Head of caudate nucleus (tissue), 42 donors: Measurements from ENCODE around the gene TSPYL4.
"Not testable (repeated sequence)": the region's sequence is repeated elsewhere in the genome, so short reads cannot be mapped to it uniquely, and the experiment has no call there.

ENCODE experiments used
- DNase-seq, 42 donors: peaks; one replicate each; pipeline versions ENCODE4 v3.0.0 to v3.0.0-alpha.2; 2020 to 2021; ENCODE audit warnings: mixed read lengths in 7 of 42
- intact Hi-C: fragments of 100-400 bp; cut with DNase I; formaldehyde crosslinking; loops from one replicate; pipeline ENCODE4 v1.15.0; 2022

Gene TSPYL4

DNA sequence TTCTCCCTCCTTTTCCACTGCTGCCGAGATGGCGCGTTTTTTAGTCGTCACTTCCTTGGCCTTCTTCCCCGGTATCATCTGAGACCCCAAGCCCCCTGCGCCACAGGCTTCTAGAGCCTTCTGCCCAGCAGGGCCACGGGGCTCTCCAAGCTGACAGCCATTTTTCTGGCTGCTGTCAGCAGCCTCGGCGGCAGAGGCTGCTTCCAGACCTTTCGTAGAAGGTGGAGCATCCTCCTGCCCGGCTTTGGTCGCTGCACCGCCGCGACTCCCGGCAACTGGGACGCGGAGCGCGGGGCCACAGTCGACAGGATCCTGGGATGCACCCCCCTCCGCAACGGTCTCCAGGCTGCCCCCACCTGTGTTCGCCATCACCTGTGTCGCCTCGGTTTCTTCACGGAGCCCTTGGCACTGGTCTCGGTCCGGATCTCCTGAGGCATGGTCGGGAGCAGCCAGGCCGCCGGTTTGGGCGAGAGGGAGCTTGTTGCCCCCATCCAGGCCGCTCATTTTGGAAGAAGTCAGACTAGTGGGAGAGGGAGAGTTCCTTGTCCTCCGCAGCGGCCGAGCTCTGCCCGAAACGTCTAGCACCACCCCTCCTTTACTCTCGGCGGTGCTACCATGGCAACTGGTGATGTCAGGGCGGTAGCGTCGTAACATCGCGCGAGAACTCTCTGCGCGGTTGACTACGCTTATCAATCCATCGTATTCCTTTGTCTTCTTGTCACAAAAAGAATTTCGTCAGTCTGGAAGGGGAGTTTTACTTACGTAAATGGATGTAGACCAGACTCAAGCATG lies at the start of gene TSPYL4:
Gene TSPYL4 (minus strand): TSS at position 571 of the 792 bp plus-strand sequence. CDS start 67 bp downstream, at position 504.
- intact Hi-C loops: no loop called here

DNA sequence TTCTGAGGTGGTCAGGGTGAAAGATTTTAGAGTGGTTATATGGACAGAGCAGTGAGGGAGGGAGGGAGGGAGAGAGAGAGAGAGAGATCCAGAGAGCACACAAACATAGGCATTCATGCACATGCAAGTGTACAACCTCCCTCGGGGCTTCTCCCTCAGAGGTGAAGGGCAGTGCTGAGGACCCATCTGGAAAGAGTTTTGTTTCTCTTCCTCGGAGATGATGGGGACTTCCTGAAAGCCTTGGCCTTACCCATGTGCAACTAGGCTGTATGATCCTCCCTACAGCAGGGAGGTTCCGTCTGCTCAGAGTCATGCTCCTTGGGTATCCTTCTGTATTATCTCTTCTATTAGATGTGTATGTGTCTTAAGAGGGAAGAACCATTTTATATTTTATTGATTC lies 47.2 kb upstream of the TSPYL4 start:
- intact Hi-C loops: no loop called here

More for the DNA sequence above, at the start of gene TSPYL4:
- DNase-seq: peak; percentile 89 to 98 (median 95)

DNA sequence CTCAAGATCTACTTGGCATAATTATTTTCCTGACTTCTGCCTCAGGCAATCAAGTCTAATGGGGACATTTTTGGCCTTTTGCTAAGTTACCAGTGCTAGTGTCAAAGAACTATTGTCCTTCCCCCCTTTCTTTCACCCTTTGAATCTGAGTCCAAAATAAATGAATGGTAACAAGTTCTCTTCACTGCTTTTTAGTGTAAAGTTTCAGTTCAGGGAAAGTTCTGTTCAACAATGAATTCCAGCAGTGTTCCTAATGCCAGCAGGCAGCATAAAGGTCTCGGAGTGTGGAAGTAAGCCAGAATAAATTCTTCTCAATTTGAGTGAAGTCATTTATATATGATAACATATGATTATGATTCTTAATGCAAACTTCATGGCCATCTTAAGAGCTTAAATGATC lies 46.7 kb upstream of the TSPYL4 start:
- intact Hi-C loops: no loop called here
- no peak for DNase-seq

More for the DNA sequence above, 47.2 kb upstream of the TSPYL4 start:
- no peak for DNase-seq

DNA sequence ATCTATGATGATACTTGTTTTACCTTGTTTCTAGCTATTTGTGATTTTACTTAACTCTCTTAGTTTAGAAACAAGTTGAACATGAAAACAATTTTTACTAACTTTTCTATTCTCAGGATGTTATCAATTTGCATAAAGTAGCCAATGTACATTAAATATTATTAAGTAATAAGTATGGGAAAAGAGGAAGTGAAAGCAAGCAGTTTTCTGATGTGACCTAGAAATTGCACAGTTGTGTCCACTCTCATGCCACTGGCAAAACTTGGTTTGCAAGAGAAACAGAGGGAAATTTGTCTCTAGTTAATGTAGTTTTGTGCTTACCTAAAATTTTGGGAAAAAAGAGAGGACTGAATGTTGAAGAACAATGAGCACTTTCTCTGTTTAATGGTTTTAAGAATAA lies 45.1 kb upstream of the TSPYL4 start:
- no peak for DNase-seq
- intact Hi-C loops: no loop called here

DNA sequence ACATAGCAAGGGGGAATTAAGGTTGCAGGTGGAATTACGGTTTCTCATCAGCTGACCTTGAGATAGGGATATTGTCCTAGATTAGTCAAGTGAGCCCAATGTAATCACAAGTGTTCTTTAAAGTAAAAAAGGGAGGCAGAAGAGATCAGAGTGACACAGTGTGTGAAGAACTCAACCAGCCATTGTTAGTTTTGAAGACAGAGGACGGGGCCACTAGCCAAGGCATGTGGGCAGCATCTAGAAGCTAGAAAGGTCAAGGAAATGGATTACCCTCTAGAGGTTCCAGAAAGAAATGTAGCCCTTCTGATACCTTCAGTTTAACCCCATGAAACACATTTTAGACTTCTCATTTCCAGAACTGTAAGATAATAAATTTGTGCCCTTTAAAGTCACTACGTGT lies 44.4 kb upstream of the TSPYL4 start:
- intact Hi-C loops: no loop called here
- DNase-seq: no peak

DNA sequence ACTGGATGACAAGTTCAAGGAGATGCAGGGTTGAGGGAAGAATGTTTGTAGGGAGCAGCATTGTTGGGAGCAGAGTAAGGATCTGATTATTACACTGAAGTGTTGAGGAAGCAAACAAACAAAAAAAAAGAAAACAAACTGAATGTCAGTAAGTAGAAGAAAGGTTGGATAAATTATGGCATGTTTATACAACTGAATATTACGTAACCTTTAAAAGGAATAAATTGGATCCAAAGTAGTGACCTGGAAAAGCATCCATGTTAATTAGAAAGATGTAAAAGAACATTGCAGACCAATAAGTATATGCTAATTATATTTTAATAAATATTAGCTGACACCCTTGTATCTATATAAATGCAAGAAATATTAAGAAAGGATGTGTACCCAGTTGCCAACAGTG lies 38.7 kb upstream of the TSPYL4 start:
- intact Hi-C loops: no loop called here

DNA sequence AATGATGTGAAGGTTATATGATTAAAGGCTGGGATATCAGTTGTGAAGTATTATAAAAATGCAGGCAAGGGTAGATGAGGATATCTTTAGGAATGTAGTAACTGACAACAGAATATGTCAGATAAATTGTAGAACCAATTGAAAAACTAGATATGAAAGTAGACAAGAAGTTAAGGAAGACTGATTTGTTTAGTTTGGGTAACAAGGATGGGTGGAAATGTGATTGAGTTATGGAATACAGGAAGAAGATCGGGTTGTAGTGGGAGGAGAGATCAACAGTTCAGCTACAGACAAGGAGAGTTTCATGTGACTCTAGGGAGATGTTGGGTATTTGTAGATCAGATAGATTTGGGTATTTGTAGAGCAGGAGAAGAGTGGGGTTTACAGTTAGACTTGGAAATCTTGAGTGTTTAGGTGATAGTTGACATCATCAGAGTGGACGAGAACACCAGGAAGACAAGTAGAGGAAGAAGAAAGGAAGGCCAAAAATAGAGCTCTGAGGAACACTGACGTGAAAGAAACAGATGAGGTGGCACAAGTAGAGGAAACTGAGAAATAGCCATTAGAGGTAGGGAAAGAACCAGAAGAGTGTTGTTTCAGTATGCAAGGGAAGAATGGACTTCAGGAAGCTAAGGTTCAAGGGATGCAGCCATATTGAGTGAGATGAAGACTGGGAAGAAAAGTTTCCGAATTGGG lies 38.0 kb upstream of the TSPYL4 start:
- intact Hi-C loops: no loop called here
- no peak for DNase-seq

More for the DNA sequence above, 38.7 kb upstream of the TSPYL4 start:
- no peak for DNase-seq

DNA sequence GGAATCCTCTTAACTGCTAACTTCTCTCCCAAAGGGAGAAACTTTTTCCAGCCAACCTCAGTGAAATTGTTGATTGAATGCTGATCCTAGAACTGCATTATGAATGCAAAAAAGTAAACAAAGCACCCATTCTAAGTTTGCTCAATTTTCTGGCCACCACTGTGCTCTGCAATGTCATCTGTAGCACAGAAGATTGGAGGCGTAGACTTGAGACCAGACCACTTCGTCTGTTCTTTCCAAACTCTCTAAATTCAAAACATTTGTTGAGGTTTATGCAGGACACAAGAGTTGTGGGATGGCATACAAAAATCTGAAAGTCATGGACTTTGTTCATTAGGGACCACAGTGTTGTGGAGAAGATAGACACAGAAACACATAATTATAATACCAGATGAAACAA lies 36.9 kb upstream of the TSPYL4 start:
- no peak for DNase-seq
- intact Hi-C loops: no loop called here

DNA sequence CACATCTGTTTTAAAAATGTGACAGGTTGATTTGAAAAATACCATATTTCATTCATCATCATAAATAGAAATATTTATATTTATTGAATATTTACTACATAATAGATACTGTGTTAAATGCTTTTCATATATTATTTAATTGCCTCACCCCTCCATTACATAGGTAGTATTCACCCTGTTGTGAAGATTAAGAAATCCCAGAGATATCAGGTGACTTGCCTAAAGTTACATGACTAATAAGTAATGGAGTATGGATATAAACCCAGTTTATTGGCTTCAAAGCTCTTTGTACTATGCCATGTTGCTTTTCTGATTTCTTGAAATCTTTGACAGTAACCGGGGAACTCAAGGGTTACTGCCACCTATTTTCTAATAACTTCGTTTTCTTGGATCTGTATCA lies 36.0 kb upstream of the TSPYL4 start:
- intact Hi-C loops: no loop called here
- no peak for DNase-seq

DNA sequence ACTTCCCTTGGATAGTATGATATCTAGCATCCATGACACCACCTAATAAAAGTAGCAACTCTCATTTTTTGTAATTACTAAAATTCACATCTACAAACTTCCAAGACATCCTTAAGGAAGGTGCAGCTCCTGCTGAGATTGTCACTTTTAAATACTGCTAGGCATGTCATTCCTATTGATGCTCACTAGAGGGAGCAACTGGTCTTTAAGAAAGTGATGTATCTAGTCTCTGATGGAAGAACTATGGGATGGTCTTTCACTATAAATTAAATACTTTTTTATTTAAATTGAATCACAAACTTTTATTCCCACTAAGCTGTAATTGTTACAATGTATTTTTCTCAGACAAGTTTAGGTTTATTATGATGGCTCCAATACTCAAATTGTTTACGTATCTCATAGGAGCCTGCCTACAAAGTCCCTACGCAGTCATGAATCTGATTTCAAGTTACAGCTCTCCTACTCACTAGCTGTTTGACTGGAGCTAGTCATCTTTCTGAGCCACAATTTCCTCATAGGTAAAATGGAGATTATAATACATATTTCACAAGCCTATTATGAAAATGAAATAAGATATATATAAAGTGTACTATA lies 33.9 kb upstream of the TSPYL4 start:
- peak in 3 of 42 donors; percentile 32 to 42 (median 41) for DNase-seq
- intact Hi-C loops: no loop called here

DNA sequence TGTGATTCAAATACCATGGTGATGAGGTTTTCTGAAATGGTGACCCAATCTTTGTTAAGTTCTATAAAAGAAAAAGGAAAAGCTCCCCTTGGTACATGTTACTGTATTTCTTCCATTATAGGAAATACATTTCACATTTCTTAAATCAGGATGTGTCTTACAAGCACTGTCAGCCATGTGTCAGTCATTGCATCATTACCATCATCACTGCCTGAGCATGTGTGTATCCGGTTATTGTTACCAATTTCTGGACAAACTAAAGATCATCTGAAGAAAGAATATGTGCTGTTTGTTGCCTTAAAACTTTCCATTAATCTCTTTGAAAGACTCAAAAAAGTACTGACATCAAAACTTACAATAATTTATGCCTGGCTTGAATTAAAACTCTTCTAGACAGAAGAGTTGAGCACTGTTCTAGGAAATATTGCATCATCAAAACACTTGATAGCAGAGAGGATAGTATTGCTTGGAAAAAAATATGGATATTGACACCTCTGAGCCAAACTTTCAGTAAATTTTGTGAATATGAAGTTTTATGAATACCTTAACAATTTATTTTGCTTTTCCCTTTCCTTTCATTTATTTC lies 33.0 kb upstream of the TSPYL4 start:
- intact Hi-C loops: no loop called here
- DNase-seq: no peak

DNA sequence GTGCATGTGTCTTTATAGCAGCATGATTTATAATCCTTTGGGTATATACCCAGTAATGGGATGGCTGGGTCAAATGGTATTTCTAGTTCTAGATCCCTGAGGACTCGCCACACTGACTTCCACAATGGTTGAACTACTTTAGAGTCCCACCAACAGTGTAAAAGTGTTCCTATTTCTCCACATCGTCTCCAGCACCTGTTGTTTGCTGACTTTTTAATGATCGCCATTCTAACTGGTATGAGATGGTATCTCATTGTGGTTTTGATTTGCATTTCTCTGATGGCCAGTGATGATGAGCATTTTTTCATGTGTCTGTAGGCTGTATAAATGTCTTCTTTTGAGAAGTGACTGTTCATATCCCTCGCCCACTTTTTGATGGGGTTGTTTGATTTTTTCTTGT lies 31.1 kb upstream of the TSPYL4 start:
- not testable (repeated sequence) for DNase-seq
- intact Hi-C loops: loop anchor here (5.0 kb wide), 2 partner anchors 87 to 247 kb away; partner anchors contain the start of gene DSE

DNA sequence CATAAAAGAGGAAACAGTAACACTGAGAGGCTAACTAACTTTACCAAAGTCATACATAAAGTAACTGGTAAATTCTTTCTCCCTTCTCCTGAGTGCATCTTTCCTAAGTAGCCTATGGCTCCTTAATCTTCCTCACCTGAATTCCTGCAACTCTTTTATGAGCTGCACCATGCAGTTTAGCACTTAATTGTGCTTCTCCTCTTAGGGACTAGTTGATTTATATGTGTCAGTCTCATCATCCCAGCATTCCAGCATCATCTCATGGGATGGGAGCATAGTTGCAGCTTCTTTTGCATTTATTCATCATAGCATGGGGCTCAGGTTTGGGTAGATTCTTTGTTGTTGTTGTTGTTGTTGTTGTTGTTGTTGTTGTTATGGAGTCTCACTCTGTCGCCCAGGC lies 29.3 kb upstream of the TSPYL4 start:
- intact Hi-C loops: loop anchor here (5.0 kb wide), 2 partner anchors 89 to 249 kb away; partner anchors contain the start of gene DSE
- DNase-seq: no peak

DNA sequence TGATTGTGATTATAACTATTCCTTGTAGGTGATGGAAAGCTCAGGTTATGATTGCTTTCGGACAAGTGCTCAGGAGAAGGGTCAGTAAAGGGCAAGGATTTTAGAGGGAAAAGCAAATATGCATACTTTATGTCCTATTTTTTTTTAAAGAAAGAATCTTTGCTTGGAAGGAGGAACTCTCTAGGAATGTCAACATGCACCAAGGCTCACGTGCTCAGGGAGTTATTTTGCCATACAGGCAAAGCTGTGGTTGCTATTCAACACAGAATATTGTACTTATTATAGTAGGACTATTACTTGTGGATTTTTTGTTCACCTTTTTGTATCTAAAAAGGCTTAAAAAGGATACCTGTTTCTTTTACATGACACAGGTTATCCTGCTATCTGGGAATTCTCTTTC lies 28.8 kb upstream of the TSPYL4 start:
- DNase-seq: no peak
- intact Hi-C loops: loop anchor here (5.0 kb wide), 2 partner anchors 90 to 250 kb away; partner anchors contain the start of gene DSE

DNA sequence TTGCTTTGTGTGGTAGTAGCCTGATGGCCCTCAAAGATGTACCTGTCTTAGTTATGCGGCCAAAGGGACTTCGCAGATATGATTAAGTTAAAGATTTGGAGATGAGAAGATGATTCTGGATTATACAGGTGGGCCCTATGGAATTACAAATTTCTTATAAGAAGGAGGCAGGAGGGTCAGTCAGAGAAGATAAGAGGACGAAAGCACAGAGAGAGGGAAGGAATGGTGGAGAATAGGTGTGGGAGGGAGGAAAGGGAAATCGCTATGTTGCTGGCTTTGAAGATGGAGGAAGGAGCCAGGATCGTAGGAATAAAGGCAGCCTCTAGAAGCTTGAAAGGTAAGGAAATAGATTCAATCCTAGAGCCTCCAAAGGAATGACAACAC lies 27.1 kb upstream of the TSPYL4 start:
- intact Hi-C loops: loop anchor here (5.0 kb wide), 2 partner anchors 91 to 251 kb away; partner anchors contain the start of gene DSE

DNA sequence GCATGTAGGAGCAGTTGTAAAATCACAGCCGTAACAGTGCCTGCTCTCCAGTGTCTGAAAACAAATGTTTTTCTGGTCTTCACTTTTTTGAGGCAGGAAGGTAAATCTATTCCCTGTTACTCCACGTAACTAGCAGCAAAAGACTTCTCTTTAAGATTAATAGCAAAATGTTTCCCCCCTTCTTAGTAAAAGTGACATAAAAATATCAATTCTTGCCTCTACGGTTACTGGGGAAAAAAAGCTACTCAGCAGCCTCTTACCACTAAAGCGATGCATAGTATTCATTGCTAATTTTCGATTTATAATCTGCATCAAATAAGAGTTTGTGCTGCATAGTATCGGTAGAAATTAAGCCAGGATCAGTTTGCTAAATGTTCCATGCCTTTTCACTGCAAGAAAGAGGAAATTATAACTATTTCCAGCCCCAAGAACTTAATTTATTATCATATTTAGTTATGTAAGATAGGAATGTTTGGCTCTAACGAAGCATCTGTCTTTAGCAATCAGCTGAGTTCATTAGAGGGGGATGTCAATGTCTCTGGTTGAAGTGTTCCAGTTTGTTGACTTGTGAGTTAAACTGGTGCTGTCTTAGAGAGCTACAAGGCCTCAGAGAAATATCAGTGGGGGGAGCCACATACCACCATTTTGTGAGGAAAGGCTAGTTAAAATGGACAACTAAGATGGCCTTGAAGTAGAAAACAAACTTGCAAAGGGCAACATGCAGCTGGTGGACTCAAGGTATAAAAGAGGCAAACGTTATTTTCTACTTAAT lies 26.5 kb upstream of the TSPYL4 start:
- DNase-seq: no peak
- intact Hi-C loops: loop anchor here (5.0 kb wide), 2 partner anchors 92 to 252 kb away; partner anchors contain the start of gene DSE

More for the DNA sequence above, 27.1 kb upstream of the TSPYL4 start:
- no peak for DNase-seq

DNA sequence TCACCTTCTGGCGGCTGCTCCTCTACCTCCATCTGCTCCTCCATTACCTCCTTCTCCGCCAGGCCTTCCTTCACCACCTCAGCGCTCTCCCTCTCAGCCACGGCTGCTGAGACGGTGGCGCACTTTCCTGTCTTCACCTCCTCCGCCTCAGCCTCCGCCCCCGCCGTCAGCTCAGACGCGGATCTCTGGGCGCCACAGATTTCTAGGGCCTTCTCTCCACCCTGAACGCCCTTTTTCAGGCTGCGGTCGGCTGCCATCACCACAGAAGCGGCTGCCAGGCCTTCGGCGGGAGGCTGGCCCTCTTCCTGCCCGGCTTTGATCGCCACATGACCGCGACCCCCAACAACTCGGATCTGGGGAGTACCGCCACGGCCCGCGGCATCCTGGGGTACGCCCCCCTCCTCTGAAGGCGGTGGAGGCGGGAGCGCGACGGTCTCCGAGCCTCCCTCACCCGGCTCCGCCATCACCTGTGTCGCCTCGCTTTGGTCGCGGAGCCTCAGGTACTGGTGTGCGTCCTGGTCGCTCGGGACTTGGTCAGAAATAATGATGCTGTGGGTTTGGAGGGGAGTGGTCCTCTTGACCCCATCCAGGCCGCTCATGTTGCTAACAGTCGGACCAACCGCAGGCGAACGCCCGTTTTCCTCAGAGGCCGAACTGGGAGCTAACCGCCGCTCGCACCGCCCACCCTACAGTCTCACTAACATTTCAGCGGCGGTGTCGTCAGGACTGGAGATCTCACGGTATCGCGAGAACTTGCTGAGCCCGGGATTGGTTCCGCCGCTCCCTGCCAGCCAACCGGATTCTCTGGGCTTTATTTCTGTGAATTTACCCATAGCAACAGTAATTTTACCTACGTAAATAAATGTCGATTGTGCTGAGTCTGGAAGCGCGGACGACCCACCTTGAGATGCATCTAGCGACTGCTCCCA lies 25.6 kb upstream of the TSPYL4 start, which contains the start of gene TSPYL1:
Gene TSPYL1 (minus strand): TSS at position 699 of the 929 bp plus-strand sequence. CDS start 100 bp downstream, at position 599.
- peak; percentile 91 to 99 (median 97) for DNase-seq
- intact Hi-C loops: loop anchor here (5.0 kb wide), 3 partner anchors 93 to 283 kb away; partner anchors contain the start of gene DSE
